IMR-90 (cell line): ENCODE data around the gene SHROOM3. TPM values are rescaled to one million over a fixed set of nuclear protein-coding genes. Genes with fewer than 3 reads are reported as not detected.

ENCODE experiments used
- ATAC-seq: fragments of 200-7000 bp; cut with Tn5 transposase; 2 replicates; pipeline ENCODE4 v1.9.1; 2020; ENCODE audit warnings: low read depth, mild to moderate bottlenecking, moderate library complexity
- BruUV-seq: library from RNA; stranded (reverse); fragments of 400-500 nt; replicated peaks from 2 replicates; lab custom pipeline; 2021; lab: Mats Ljungman, UMichigan
- CTCF ChIA-PET: fragments of 300-600 bp; formaldehyde crosslinking; extraction: SDS; loops from one replicate; lab custom pipeline; 2021; ENCODE audit warnings: antibody characterized with exemption; lab: Yijun Ruan, JAX
- POLR2A ChIA-PET: fragments of 300-600 bp; sonication (Branson Sonifier 250); formaldehyde crosslinking; loops from one replicate; lab custom pipeline; 2022; ENCODE audit warnings: antibody characterized with exemption; ENCODE audit not compliant: unreplicated experiment; lab: Charles Lee
- DNase-seq: peaks from one replicate; pipeline ENCODE4 v3.0.0; 2013
- H2AFZ ChIP-seq: replicated peaks from 2 replicates; pipeline ENCODE3; 2013; ENCODE audit warnings: low read length, mild to moderate bottlenecking; ENCODE audit not compliant: poor library complexity
- H2AK5ac ChIP-seq: 2 replicates; pipeline ENCODE4 v1.6.1; 2013; ENCODE audit warnings: low read depth, low read length, inconsistent platforms
- H2AK9ac ChIP-seq: replicated peaks from 2 replicates; pipeline ENCODE3; 2013; ENCODE audit warnings: mild to moderate bottlenecking, low read depth, low read length, moderate library complexity; ENCODE audit not compliant: poor library complexity
- H2BK120ac ChIP-seq: 2 replicates; pipeline ENCODE4 v1.6.1; 2013; ENCODE audit warnings: low read depth, low read length, inconsistent platforms
- H2BK15ac ChIP-seq: 3 replicates; pipeline ENCODE4 v1.6.1; 2013; ENCODE audit warnings: low read depth, low read length, inconsistent platforms
- H2BK20ac ChIP-seq: 2 replicates; pipeline ENCODE4 v1.6.1; 2013; ENCODE audit warnings: low read depth, mild to moderate bottlenecking, inconsistent platforms, low read length, moderate library complexity
- H2BK5ac ChIP-seq: 2 replicates; pipeline ENCODE4 v1.6.1; 2013; ENCODE audit warnings: mild to moderate bottlenecking, low read depth, low read length, inconsistent platforms; ENCODE audit not compliant: poor library complexity, severe bottlenecking
- H3K14ac ChIP-seq: replicated peaks from 2 replicates; pipeline ENCODE4 v1.6.1; 2013; ENCODE audit warnings: low read depth, low read length, inconsistent platforms
- H3K18ac ChIP-seq: 2 replicates; pipeline ENCODE4 v1.6.1; 2013; ENCODE audit warnings: low read depth, low read length, control low read depth
- H3K23ac ChIP-seq: 2 replicates; pipeline ENCODE4 v1.6.1; 2013; ENCODE audit warnings: low read depth, low read length, inconsistent platforms
- H3K27ac ChIP-seq: 2 replicates; pipeline ENCODE4 v1.5.1; 2013; ENCODE audit warnings: mild to moderate bottlenecking, control low read depth, low read length; ENCODE audit not compliant: insufficient read depth
- H3K27me3 ChIP-seq: 2 replicates; pipeline ENCODE4 v1.6.1; 2013; ENCODE audit warnings: low read length; ENCODE audit not compliant: control insufficient read depth, insufficient read depth
- H3K36me3 ChIP-seq: 2 replicates; pipeline ENCODE4 v1.6.1; 2013; ENCODE audit warnings: low read length, mixed read lengths; ENCODE audit not compliant: control insufficient read depth, insufficient read depth
- H3K4ac ChIP-seq: 2 replicates; pipeline ENCODE4 v1.6.1; 2013; ENCODE audit warnings: low read depth, low read length, inconsistent platforms
- H3K4me1 ChIP-seq: 2 replicates; pipeline ENCODE4 v1.6.1; 2013; ENCODE audit warnings: low read length, mixed read lengths; ENCODE audit not compliant: control insufficient read depth, insufficient read depth
- H3K4me2 ChIP-seq: 2 replicates; pipeline ENCODE4 v1.6.1; 2013; ENCODE audit warnings: low read depth, mild to moderate bottlenecking, control low read depth, low read length, moderate library complexity
- H3K4me3 ChIP-seq: 2 replicates; pipeline ENCODE4 v1.5.1; 2013; ENCODE audit warnings: low read depth, mild to moderate bottlenecking, control low read depth, low read length, moderate library complexity; ENCODE audit not compliant: insufficient read depth
- H3K56ac ChIP-seq: 2 replicates; pipeline ENCODE4 v1.6.1; 2013; ENCODE audit warnings: low read length, inconsistent platforms; ENCODE audit not compliant: insufficient read depth; ENCODE audit errors: extremely low read depth
- H3K79me1 ChIP-seq, 2 experiments: 2 replicates each; pipeline ENCODE4 v1.6.1; 2013; ENCODE audit warnings: low read length in 2 of 2, inconsistent platforms in 1 of 2, low read depth in 1 of 2
- H3K9ac ChIP-seq: 2 replicates; pipeline ENCODE4 v1.6.1; 2013; ENCODE audit warnings: low read depth, low read length, control low read depth
- H3K9me1 ChIP-seq: 2 replicates; pipeline ENCODE4 v1.6.1; 2013; ENCODE audit warnings: low read length, inconsistent platforms; ENCODE audit not compliant: insufficient read depth
- H3K9me3 ChIP-seq: 2 replicates; pipeline ENCODE4 v1.6.1; 2013; ENCODE audit warnings: low read length; ENCODE audit not compliant: control insufficient read depth, insufficient read depth
- H4K20me1 ChIP-seq: 2 replicates; pipeline ENCODE4 v1.6.1; 2013; ENCODE audit warnings: low read length, inconsistent platforms; ENCODE audit not compliant: insufficient read depth
- H4K5ac ChIP-seq: 2 replicates; pipeline ENCODE4 v1.6.1; 2013; ENCODE audit warnings: mild to moderate bottlenecking, low read depth, low read length, control low read depth
- H4K8ac ChIP-seq, 2 experiments: 2 replicates each; pipeline ENCODE4 v1.6.1; 2013; ENCODE audit warnings: low read depth in 2 of 2, low read length in 2 of 2, control low read depth in 1 of 2, inconsistent platforms in 1 of 2
- H4K91ac ChIP-seq: 2 replicates; pipeline ENCODE4 v1.6.1; 2013; ENCODE audit warnings: low read depth, low read length, inconsistent platforms; ENCODE audit not compliant: insufficient read depth
- BHLHE40 ChIP-seq: fragments of 150-350 bp; IDR thresholded peaks from 2 replicates; pipeline ENCODE4 v1.6.1; 2016; ENCODE audit warnings: mild to moderate bottlenecking, low read depth, low read length
- CEBPB ChIP-seq: IDR thresholded peaks from 2 replicates; pipeline ENCODE4 v1.6.1; 2012; ENCODE audit warnings: low read depth, low read length, improper control_type of control experiment
- CHD1 ChIP-seq: IDR thresholded peaks from 2 replicates; pipeline ENCODE4 v1.6.1; 2012; ENCODE audit warnings: low read depth, low read length, improper control_type of control experiment
- FOS ChIP-seq: fragments of 150-350 bp; IDR thresholded peaks from 2 replicates; pipeline ENCODE4 v1.6.1; 2016; ENCODE audit warnings: low read depth, low read length
- MAFK ChIP-seq: IDR thresholded peaks from 2 replicates; pipeline ENCODE4 v1.6.1; 2012; ENCODE audit warnings: low read depth, low read length, improper control_type of control experiment
- MAZ ChIP-seq: IDR thresholded peaks from 2 replicates; pipeline ENCODE4 v1.6.1; 2012; ENCODE audit warnings: low read depth, mild to moderate bottlenecking, low read length, improper control_type of control experiment, moderate library complexity, borderline replicate concordance
- MXI1 ChIP-seq: IDR thresholded peaks from 2 replicates; pipeline ENCODE4 v1.6.1; 2012; ENCODE audit warnings: low read depth, mild to moderate bottlenecking, low read length, moderate library complexity, borderline replicate concordance
- NFE2L2 ChIP-seq: fragments of 150-350 bp; IDR thresholded peaks from 2 replicates; pipeline ENCODE4 v1.6.1; 2016; ENCODE audit warnings: low read depth, mild to moderate bottlenecking, low read length
- POLR2A ChIP-seq: IDR thresholded peaks from 2 replicates; pipeline ENCODE4 v1.6.1; 2012; ENCODE audit warnings: mild to moderate bottlenecking, low read depth, low read length
- RAD21 ChIP-seq: IDR thresholded peaks from 2 replicates; pipeline ENCODE4 v1.6.1; 2012; ENCODE audit warnings: low read length, improper control_type of control experiment
- RCOR1 ChIP-seq: IDR thresholded peaks from 2 replicates; pipeline ENCODE4 v1.6.1; 2012; ENCODE audit warnings: mild to moderate bottlenecking, low read length, improper control_type of control experiment; ENCODE audit not compliant: insufficient replicate concordance
- RFX5 ChIP-seq: IDR thresholded peaks from 2 replicates; pipeline ENCODE4 v1.8.0; 2012; ENCODE audit warnings: low read depth, mild to moderate bottlenecking, low read length, moderate library complexity
- SMC3 ChIP-seq: fragments of 150-350 bp; IDR thresholded peaks from 2 replicates; pipeline ENCODE4 v1.6.1; 2016; ENCODE audit warnings: low read depth, mild to moderate bottlenecking, antibody characterized with exemption, low read length, moderate library complexity
- USF2 ChIP-seq: fragments of 150-350 bp; IDR thresholded peaks from 2 replicates; pipeline ENCODE4 v1.6.1; 2017; ENCODE audit warnings: mild to moderate bottlenecking, antibody characterized with exemption, low read length, low read depth
- WGBS, 2 experiments: methylation state at CpG; one replicate each; pipeline versions ENCODE4 v1.1.5 to v1.1.7; 2013; ENCODE audit warnings: missing lambda C conversion rate in 2 of 2; ENCODE audit not compliant: insufficient read length in 1 of 2; ENCODE audit errors: extremely low coverage in 2 of 2; 5-methylcytosine and 5-hydroxymethylcytosine counted together
- dilution Hi-C: fragments of 300-500 bp; cut with HindIII; formaldehyde crosslinking; loops from one replicate; pipeline ENCODE4 v1.14.3; 2018; ENCODE audit warnings: low sequenced_read_pairs; ENCODE audit not compliant: unreplicated experiment
- in situ Hi-C: fragments of 300-500 bp; cut with MboI; formaldehyde crosslinking; loops from 3 replicates; pipeline ENCODE4 v1.14.3; 2019; ENCODE audit warnings: low sequenced_read_pairs, inconsistent platforms, mixed read lengths
- intact Hi-C: fragments of 100-400 bp; cut with micrococcal nuclease; formaldehyde crosslinking; loops from 2 replicates; pipeline ENCODE4 v1.10.0; 2022
- polyA plus RNA-seq, 3 experiments: library from polyadenylated mRNA; depleted of rRNA; stranded (reverse); fragments of >200 nt; gene quantifications; 2 replicates each; pipeline ENCODE4 v1.2.3, GENCODE V29; 2012; ENCODE audit warnings: low replicate concordance in 1 of 3
- total RNA-seq: library from RNA; depleted of rRNA; stranded (reverse); fragments of >200 nt; gene quantifications from 2 replicates; pipeline ENCODE4 v1.2.3, GENCODE V29; 2012
- TF ChIP-seq, protein P1 (sequence below): fragments of 150-350 bp; IDR thresholded peaks from 2 replicates; pipeline ENCODE4 v1.6.1; 2016; ENCODE audit warnings: low read depth, mild to moderate bottlenecking, low read length, moderate library complexity, borderline replicate concordance
- TF ChIP-seq, protein P2 (sequence below): conservative IDR thresholded peaks from 2 replicates; pipeline ENCODE4 v1.5.1; 2012; ENCODE audit warnings: mild to moderate bottlenecking, low read depth, low read length, improper control_type of control experiment

The SHROOM3 gene
- total and polyA plus RNA-seq, 2 of the 4 experiments (the other 2 are of a cell fraction): 10.8 to 19.5 TPM

DNA sequence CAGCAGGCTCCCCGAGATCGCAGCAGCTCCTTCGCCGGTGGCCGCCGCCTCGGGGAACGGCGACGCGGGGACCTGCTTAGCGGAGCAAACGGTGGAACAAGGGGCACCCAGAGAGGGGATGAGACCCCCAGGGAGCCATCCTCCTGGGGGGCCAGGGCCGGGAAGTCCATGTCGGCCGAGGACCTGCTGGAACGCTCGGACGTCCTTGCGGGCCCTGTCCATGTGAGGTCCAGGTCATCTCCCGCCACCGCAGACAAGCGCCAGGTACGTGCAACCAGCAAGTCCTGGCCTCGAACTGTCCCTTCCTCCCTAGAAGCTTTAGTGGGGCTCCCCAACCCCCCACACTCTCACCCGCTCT is 306.6 kb downstream of the SHROOM3 start:
- no TSS peak for BruUV-seq
- 98% methylated on average over 24 of the region's 26 CpGs; no CpG with 5 or more reads in 1 of the 2 experiments for WGBS, 2 experiments
- TF ChIP-seq BHLHE40 (no peak), RAD21 (no peak), CHD1 (no peak), MXI1 (no peak), RCOR1 (no peak), MAFK (no peak), NFE2L2 (no peak), POLR2A (no peak), CEBPB (no peak), SMC3 (no peak), FOS (no peak), MAZ (no peak), RFX5 (no peak), USF2 (no peak)
- TF ChIP-seq, protein P1, sequence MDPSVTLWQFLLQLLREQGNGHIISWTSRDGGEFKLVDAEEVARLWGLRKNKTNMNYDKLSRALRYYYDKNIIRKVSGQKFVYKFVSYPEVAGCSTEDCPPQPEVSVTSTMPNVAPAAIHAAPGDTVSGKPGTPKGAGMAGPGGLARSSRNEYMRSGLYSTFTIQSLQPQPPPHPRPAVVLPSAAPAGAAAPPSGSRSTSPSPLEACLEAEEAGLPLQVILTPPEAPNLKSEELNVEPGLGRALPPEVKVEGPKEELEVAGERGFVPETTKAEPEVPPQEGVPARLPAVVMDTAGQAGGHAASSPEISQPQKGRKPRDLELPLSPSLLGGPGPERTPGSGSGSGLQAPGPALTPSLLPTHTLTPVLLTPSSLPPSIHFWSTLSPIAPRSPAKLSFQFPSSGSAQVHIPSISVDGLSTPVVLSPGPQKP: no peak
- TF ChIP-seq, protein P2, sequence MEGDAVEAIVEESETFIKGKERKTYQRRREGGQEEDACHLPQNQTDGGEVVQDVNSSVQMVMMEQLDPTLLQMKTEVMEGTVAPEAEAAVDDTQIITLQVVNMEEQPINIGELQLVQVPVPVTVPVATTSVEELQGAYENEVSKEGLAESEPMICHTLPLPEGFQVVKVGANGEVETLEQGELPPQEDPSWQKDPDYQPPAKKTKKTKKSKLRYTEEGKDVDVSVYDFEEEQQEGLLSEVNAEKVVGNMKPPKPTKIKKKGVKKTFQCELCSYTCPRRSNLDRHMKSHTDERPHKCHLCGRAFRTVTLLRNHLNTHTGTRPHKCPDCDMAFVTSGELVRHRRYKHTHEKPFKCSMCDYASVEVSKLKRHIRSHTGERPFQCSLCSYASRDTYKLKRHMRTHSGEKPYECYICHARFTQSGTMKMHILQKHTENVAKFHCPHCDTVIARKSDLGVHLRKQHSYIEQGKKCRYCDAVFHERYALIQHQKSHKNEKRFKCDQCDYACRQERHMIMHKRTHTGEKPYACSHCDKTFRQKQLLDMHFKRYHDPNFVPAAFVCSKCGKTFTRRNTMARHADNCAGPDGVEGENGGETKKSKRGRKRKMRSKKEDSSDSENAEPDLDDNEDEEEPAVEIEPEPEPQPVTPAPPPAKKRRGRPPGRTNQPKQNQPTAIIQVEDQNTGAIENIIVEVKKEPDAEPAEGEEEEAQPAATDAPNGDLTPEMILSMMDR: no peak
- peaks cover 37% of the 10 kb centered on the region for H3K4me1 ChIP-seq
- dilution Hi-C loops: no loop called here
- peak overlapping the region; percentile 5; the same call in 1 of the 3 replicates for H2BK15ac ChIP-seq
- H3K9ac ChIP-seq: peak overlapping the region; percentile 18; the same call in 1 of the 2 replicates
- peaks cover 15% of the 10 kb centered on the region for H3K36me3 ChIP-seq
- H4K5ac ChIP-seq: peak overlapping the region; percentile 58
- no peaks in the 10 kb centered on the region for H3K27me3 ChIP-seq
- H4K8ac ChIP-seq: peak overlapping the region in 1 of 2 experiments; percentile 69; a peak in 3 of 4 replicates
- peak overlapping the region; percentile 39 for H3K14ac ChIP-seq
- ATAC-seq: no peak
- in situ Hi-C loops: no loop called here
- H4K91ac ChIP-seq: peak overlapping the region; percentile 54
- ChIA-PET CTCF (no interaction called here), POLR2A (no interaction called here)
- H3K9me3 ChIP-seq: no peaks in the 10 kb centered on the region
- H3K4ac ChIP-seq: peak overlapping the region; percentile 78
- H3K9me1 ChIP-seq: peaks cover 14% of the 10 kb centered on the region
- peak overlapping the region; percentile 17 for H2AK9ac ChIP-seq
- peak overlapping the region; percentile 30; the same call in 1 of the 2 replicates for H3K4me3 ChIP-seq
- no peaks in the 10 kb centered on the region for H4K20me1 ChIP-seq
- H3K79me1 ChIP-seq: peaks cover 12 to 47% of the 10 kb centered on the region in 2 experiments
- peak overlapping the region; percentile 76; the same call in 1 of the 2 replicates for H2BK120ac ChIP-seq
- peak overlapping the region; percentile 11; the same call in 1 of the 2 replicates for H2BK20ac ChIP-seq
- no peak overlapping the region for H3K56ac ChIP-seq
- H2AK5ac ChIP-seq: peak overlapping the region; percentile 71
- intact Hi-C loops: no loop called here
- 0 out of 2 replicates have a peak overlapping the region, but pooled peaks have one; percentile 32 for H3K23ac ChIP-seq
- no peak overlapping the region for H2AFZ ChIP-seq
- DNase-seq: no peak
- peak overlapping the region; percentile 61 for H3K27ac ChIP-seq
- H3K18ac ChIP-seq: peak overlapping the region; percentile 52
- H2BK5ac ChIP-seq: peak overlapping the region; percentile 93
- H3K4me2 ChIP-seq: peak overlapping the region; percentile 76
